NCI-H2029 treated with DMSO at 0.1 percent for 48 hours (cell line): ENCODE results near the gene IL17RA.

ENCODE experiments used
- DNase-seq: peaks from one replicate; lab custom pipeline; 2025; lab: John Stamatoyannopoulos, UW

Gene IL17RA

DNA sequence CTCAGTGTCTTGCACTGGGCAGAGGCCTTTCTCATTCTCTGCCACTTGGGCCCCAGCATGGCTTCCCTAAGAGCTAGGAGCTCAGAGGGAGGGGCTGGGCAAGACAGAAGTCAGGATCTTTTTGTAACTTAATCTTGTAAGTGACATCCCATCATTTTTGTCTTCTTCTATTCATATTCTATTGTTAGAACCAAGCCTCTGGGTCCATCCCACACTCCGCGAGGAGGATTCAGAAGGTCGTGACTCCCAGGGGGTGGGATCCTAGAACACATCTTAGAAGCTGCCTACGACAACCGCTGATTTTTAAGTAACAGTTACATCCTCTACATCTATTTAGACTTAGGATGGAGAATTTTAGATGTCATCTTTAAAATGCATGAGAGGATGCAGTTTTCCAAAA is 1.5 kb upstream of the IL17RA start:
- no peak for DNase-seq

DNA sequence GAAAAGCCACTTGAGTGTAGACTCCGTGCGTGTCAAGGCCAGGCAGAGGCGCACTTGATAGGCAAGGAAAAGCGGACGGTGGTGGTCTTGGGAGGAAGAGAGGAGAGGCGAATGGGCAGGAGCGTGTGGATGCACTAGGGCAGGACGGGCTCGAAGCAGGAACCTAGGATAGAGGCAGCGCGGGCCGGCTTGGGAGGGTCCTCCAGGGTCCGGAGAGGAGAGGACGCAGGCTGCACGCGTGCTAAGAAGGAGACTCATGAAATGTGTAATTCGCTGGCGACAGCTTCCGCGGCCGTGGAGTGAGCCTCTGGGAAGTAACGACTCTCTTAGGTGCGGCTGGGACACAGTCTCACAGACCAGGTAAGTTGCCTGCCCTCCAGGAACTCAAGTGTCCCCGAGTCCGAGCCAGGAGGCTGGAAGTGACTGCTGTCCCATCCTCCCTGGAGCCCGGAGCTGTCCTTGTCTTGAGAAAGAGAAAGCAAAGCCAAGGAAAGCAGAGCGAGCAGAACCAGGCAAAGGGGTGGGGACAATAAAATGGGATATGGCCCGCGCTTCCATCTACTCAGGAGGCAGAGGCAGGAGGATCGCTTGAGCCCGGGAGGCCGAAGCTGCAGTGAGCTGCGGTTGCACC is 874 bp upstream of the IL17RA start:
- no peak for DNase-seq

GRCh38 chr22:17085277-17086181 is 729 bp downstream of the IL17RA start:
- no peak for DNase-seq

GRCh38 chr22:17086296-17086695 is 1.5 kb downstream of the IL17RA start:
- no peak for DNase-seq

- no peak for DNase-seq
These were observed 2.1 kb downstream of the IL17RA start for GRCh38 chr22:17086788-17087497.

GRCh38 chr22:17087498-17088131 is 2.8 kb downstream of the IL17RA start:
- DNase-seq, result peak; percentile 32

- no peak for DNase-seq
These were observed 5.8 kb downstream of the IL17RA start for GRCh38 chr22:17090550-17090949.

- DNase-seq, result no peak
These were observed 7.1 kb downstream of the IL17RA start for GRCh38 chr22:17091851-17092250.

- DNase-seq, result no peak
These were observed 8.3 kb downstream of the IL17RA start for GRCh38 chr22:17093081-17093480.

- DNase-seq, result no peak
These were observed 10.7 kb downstream of the IL17RA start for GRCh38 chr22:17095538-17095937.

DNA sequence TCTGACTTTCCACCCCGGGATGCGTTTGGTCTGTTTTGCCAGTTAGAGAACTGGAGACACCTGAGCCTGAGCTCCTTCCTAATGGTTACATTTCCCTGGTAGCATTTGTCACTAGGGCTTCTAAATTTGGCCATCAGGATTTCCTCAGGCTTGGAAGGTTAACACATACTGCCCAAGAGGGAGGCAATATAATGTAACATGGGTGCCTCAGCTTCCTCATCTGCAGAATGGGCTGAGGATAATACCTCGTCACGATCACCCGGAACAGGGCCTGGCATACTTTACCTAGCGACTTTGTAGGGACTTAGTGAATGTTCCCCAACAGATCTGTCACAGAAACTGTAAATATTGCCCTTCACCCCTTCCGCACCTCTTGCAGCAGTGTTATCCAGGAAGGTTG is 11.3 kb downstream of the IL17RA start:
- DNase-seq, result no peak

DNA sequence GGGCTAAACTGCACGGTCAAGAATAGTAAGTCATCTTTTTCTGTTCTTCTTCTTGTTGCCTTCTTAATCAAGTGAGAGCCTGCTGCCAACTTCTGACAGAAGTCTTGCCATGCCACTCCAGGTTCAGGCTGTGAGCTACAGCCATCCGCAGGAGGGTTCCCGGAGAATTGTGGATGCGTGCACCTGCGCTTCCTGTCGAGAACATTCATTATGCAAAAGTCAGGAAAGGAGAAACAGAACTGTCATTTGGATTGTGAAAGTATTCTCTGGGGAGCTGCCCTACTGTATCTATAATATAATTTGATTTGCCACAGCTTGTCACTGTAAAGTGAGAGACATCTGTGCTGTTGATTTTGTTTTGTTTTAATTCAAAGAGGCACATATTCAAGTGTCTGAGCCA is 12.3 kb downstream of the IL17RA start:
- no peak for DNase-seq

- no peak for DNase-seq
These were observed 12.9 kb downstream of the IL17RA start for GRCh38 chr22:17097701-17098100.

- no peak for DNase-seq
These were observed 13.6 kb downstream of the IL17RA start for GRCh38 chr22:17098379-17098819.

GRCh38 chr22:17100621-17101020 is 15.8 kb downstream of the IL17RA start:
- no peak for DNase-seq

GRCh38 chr22:17101475-17102296 is 16.9 kb downstream of the IL17RA start:
- no peak for DNase-seq

DNA sequence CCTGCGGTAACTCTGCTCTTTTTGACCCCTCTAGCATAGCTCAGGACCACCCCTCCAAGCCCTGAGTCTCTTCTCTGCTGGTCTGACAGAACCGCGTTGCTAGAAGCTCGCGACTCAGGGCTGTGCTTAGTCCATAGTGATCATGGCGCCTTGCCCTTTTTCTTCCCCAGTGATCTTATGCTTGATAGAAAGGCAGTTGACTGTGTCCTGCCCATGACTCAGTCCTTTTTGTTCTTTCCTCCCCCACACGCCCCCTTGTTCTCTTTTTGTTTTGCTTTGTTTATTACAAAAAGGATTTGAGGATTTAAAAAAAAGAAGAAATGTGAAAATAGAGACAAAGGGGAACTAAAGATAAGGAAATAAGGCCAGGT is 17.5 kb downstream of the IL17RA start:
- no peak for DNase-seq

- no peak for DNase-seq
These were observed 18.6 kb downstream of the IL17RA start for GRCh38 chr22:17103351-17103750.

GRCh38 chr22:17104336-17104935 is 19.6 kb downstream of the IL17RA start:
- no peak for DNase-seq

DNA sequence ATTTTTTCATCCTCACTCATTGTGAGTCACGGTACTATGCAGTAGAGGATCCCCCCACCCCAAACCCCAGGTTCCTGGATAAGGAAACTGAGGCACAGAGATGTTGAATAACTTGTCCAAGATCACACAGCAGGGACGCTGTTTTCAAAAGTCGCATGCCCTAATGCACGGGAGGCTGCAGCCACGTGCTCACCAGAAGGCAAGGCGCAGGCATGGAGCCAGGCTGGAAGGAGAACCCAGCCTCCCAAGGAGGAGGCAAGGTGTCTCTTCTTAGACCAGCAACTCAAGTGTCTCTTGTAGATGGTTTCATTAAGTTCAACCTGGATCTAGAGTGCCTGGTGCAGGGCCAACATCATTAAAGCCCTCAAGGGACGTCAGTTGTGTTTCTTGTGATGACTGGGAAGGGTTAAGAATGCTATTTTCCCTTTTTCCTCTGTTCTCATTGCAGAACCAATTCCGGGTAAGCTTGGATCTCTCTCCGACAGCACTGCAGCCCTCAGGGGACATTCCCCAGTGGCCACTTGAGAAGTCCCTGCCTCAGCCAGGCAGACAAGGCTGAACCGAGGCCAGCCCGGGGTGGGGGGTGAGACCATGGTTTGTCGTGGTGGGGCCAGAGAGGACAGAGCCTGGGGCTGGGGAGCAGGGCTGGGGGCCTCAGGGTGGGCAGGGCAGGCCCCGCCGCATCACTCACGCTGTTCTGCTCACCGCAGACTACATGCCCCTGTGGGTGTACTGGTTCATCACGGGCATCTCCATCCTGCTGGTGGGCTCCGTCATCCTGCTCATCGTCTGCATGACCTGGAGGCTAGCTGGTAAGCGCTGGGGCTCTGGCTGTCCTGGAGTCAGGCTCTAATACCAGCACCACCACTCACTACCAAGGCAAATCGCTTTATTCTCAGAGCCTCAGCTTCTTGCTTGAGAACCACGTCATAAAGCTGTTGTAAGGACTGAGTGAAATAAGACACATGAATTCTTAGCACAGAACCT is 20.6 kb downstream of the IL17RA start:
- DNase-seq, result no peak
